C4-2B (cell line): Measurements from ENCODE around the gene APRT.

Experiments
- CTCF ChIP-seq: fragments of 450-650 bp; conservative IDR thresholded peaks from 2 replicates; pipeline ENCODE4 v1.5.1; 2017; ENCODE audit warnings: mild to moderate bottlenecking
- ZFX ChIP-seq: fragments of 450-650 bp; IDR thresholded peaks from 2 replicates; pipeline ENCODE4 v1.6.1; 2017

- TF ChIP-seq CTCF (no peak), ZFX (no peak)
These were observed 3.9 kb downstream of the APRT start for GRCh38 chr16:88807626-88808453.
